Skeletal muscle cell (primary cell): Measurements from ENCODE around the gene SLAIN2.

Experiments
- DNase-seq: peaks from one replicate; pipeline ENCODE4 v3.0.0-alpha.2; 2010; ENCODE audit warnings: low read depth
- H3K4me3 ChIP-seq: 2 replicates; pipeline ENCODE4 v1.5.1; 2011; ENCODE audit warnings: low read depth, mild to moderate bottlenecking, control low read depth, low read length, moderate library complexity

The SLAIN2 gene

DNA sequence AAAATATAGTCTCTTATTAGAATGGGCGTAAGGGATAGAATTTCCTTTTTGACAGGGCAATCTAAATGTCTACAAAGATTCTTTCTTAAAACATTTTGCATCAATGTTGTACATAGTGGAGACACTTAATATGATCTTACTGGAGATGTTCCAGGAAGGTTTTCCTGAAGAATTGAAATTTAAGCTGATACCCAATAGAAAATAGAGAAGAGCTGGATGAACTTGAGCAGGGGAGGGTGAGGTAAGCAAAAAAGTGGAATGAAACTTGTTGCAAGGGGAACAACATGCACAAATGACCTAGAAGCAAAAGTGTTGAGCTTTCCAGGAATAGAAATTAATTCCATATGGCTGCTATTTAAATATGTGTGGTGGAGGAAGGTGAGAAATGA is 19.7 kb downstream of the SLAIN2 start:
- DNase-seq, result no peak
- H3K4me3 ChIP-seq, result no peak overlapping the region

DNA sequence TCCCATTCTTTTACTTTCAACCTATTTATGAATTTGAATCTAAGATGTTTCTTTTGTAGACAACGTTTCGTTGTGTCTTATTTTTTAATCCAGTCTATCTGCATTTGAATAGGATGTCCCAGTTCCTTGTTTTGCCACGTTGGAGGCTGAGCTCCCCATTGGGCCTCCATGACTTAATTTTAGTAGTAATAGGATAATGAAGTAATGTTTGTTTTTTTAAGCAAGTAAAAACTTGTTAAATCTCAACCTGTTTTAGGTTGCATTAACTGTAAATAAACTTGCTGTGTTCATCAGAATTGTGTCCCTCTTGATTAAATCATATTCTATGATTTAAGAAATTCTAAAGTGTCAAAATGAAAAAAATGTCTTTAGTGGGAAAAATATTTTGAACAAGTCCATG is 25.3 kb downstream of the SLAIN2 start:
- H3K4me3 ChIP-seq, result no peak overlapping the region
- no peak for DNase-seq

DNA sequence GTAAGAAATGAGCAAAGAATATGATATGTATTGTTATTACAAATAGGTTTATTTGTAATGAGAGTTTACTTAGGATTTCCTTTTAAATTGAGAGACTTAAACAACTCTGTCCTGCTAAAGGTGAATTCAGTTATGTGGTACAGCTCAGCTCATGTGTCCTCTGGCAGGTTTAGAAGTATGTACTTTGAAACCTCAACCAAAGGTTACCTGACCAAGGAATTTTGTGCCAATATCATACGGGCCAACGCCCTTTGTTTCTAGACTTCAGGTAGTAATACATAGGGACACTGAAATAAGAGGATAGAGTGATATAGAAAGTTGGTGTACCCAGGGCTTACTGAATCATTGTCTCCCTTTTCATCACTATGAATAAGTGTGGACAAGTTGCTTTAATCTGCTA is 25.7 kb downstream of the SLAIN2 start:
- no peak overlapping the region for H3K4me3 ChIP-seq
- no peak for DNase-seq

DNA sequence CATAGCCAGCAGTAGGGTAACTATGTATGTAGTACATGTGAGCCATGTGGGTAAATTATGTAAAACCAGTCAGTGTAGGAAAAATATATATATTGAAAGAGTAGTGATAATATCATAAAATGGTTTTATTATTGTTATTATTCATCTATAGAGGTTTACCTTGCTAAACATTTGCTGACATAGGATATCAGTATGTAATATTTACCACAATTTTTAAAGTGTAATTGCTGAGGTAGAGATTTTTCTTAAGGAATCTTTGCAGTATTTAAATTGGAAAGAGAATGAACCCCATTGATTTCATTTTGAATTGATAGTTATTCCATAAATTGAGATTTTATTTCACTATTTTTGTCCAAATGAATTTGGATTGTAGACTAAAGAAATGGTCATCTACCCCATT is 27.1 kb downstream of the SLAIN2 start:
- DNase-seq, result no peak
- no peak overlapping the region for H3K4me3 ChIP-seq

DNA sequence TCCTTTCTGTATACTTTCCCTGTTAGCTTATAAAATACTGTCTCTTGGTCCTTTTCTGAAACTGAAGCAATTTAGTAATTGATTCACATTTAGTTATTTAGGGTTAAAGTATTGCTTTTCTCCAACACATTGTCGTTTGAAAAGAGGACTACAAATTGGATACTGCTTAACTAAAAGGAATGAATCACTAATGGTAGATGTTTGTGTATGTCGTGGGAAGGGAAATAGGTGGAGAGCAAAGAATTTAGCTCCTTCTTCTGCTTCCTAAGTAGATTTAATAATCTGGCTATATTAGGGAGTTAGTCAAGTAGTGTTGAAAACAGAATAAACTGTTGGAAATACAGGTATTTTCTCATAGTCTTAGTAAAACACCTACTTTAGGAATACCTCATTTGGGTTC is 27.9 kb downstream of the SLAIN2 start:
- no peak for DNase-seq
- no peak overlapping the region for H3K4me3 ChIP-seq

DNA sequence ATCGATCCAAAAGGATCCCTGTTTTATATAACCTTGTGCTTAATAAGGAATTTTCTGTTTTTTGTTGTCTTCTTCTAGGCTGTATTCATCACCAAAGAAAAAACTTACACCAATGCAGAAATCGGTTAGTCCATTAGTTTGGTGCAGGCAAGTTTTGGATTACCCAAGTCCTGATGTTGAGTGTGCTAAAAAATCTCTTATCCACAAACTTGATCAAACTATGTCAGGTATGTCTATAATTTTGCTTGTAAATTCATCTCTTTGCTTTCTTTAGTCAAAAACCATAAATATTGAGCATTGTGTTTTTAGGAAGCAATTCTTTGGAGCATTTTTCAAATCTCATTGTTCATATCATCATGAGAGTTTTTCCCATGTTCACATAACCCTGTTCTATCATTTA is 28.4 kb downstream of the SLAIN2 start:
- DNase-seq, result no peak
- H3K4me3 ChIP-seq, result no peak overlapping the region

DNA sequence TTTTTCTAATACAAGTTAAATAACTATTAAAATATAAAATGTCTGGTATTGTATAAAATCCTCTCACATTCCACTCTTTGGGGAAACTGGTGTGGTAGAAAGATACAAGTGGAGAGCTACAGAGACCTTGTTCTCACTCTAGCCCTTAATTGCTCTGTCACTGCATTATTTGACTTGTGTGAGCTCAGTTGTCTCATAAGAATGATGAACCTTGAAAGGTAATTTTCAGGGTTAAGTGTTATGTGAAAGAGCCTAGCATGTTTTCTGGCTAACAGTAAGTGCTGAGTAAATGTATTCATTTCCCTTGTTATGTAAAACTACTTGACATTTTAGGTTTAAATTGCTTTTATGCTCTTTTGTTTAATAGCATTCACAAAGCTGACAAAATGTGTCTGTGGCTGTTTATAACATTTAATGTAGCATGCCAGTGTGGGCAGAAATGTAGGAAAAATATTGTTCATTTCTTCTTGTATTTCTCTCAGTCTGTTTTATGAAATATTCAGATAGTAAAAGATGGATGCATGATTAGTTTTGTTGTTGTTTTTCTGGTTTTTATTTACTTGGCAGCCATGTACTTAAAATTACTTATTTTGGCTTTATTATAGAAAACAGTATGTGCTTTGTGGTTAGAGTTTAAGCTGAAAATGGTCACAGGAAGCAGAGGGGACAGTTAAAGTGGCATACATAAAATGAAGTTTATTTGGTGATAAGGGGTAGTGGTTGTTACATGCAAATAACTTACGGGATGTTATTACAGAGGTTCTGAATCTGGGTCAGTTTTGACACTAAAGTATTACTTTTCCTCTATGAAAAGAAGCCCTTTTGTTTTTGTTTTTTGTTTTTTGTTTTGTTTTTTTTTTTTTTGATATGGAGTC is 29.2 kb downstream of the SLAIN2 start:
- H3K4me3 ChIP-seq, result no peak overlapping the region

DNA sequence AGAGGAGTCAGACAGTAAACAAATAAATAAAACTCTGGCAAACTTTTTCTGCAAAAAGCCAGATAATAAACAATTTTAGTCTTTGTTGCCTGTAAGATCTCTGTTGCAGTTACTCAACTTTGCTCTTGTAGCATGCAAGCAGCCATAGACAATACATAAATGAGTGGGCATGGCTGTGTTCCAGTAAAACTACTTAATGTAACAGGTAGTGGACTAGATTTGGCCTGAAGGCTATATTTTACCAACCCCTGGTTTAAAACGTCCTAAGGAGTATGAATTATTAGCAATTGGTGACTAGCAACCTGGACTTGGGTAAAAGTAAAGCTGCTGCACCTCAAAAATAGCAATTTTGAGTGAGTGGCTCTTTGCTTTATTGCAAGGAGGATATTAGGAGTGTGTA is 30.9 kb downstream of the SLAIN2 start:
- H3K4me3 ChIP-seq, result no peak overlapping the region
- no peak for DNase-seq

More for the DNA sequence above, 29.2 kb downstream of the SLAIN2 start:
- DNase-seq, result no peak

DNA sequence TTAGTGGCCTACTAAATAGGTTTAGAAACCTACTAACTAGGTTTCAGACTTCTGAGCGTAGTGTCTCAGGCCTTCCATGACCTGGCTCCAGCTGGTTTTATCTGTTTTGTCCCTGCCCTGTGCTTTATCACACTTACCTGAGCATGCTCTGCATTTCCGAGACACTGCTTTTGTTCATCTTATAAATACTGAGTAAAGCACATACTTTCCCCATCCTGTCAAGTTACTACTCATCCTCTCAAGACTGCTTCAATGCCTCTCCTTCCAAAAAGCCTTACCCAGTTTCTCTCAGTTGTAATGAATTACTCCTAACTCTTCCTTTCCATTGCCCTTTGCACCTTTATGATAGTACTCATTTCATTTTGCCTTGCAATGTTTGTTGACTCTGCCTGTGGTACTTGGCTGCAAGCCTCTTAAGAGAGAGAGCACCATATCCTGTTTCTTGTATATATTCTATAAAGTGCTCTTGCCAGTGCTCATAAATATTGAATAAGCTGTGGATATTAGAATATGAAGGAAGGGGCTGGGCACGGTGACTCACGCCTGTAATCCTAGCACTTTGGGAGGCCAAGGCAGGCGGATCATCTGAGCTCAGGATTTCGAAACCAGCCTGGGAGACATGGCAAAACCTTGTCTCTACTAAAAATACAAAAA is 34.4 kb downstream of the SLAIN2 start:
- peak; percentile 95 for DNase-seq
- no peak overlapping the region for H3K4me3 ChIP-seq

DNA sequence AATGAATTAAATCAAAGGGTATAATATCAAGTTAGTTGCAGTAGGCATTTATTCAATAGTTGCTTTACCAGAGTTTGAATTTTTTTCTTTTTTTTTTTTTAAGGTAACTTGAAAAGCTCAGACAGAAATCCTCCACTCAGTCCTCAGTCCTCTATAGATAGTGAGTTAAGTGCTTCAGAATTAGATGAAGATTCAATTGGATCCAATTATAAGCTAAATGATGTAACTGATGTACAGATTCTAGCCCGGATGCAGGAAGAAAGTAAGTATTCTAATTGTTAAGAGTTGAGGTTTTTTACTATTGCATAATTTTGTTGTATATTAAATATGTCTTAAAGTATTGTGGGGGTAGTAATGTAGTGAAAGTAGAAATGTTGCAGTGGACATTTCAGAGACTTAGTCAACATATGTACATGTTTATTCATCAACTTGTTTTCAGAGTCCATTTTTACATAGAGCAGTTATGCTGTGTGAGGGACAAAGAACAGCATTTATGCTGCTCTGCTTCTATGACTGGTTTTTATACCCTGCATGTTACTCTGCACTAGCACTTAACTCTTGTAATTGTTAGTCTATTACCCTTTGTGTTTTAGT is 38.4 kb downstream of the SLAIN2 start:
- H3K4me3 ChIP-seq, result no peak overlapping the region
- DNase-seq, result no peak

DNA sequence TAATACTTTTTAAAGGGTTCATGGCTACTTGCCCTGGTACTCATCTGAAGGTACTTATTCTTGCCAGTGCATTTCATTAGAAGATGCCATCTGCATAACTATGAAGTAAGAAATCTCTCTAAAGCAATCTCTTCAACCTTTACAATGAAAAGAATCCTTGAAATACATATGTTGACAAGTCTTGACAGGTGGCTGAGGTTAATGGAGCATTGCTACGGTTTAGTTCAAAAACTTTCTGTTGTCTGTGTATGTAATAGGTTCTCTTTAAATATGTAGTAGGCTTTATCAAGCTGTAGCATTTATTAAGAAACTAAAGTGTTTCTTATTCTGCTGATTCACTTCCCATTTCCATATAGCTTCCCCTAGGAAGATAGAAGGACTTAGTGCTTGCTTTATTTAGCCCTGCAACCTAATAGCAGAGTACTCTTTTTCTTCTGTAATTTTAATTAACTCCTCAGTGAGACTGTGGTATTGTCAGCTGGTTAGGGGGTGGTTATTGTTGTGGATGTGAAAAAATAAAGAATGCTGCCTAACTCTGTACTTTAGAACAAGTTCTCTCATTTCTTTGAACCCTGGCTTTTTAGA is 39.3 kb downstream of the SLAIN2 start:
- no peak overlapping the region for H3K4me3 ChIP-seq
- no peak for DNase-seq

DNA sequence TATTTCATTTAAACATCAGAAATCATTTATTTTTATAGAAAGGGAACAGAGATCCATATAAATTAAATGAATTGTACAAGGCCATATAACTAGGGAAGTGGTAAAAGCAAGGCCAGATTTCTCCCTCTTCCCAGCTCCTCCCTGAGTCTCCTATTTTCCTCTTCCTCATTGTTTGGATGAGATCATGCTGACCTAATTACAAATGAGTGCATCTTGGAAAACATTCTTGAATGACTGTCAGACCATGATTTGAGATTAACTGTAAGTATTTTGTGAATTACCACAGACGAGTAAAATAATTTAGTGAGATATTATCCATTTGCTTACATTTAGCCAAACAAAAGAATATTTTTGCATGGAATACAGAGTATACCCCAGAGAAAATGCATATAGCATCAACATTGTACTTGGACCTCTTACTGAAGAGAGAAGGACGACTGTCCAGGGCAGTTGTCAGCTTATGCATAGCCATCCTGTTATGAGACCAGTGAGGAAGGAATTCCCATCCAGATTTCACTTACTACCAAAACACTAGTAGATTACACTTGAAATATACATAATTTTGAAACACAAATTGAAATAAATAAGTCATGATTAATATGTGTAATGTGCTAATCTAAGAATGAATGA is 47.3 kb downstream of the SLAIN2 start:
- no peak overlapping the region for H3K4me3 ChIP-seq
- DNase-seq, result no peak

DNA sequence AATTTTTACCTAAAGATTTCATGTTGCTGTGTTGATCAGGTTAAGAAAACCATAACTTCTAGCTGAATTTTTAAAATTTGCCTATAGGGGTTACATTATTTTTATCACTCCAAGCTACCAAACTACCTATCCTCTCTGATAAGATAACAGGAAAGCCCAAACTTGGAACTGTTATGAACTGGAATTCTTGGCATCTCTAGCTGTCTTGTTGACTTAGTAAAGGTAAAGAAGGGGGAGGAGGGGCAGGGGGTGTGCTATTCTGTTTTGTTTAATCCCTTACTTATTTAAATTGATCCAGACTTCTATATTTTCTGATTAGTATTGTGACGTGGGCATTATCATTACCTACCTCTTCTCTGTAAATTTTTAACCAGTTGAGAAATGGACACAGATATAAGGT is 54.7 kb downstream of the SLAIN2 start:
- DNase-seq, result no peak
- H3K4me3 ChIP-seq, result no peak overlapping the region

DNA sequence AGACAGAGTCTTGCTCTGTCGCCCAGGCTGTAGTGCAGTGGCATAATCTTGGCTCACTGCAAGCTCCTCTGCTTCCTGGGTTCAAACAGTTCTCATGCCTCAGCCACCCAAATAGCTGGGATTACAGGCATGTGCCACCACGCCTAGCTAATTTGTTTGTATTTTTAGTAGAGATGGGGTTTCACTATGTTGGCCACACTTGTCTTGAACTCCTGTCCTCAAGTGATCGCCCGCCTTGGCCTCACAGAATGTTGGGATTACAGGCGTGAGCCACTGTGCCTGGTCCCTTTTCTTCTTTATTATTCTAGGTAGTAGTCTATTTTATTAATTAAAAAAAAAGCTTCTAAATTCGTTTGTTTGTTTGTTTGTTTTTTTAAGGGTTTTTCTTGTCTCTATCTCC is 59.1 kb downstream of the SLAIN2 start:
- DNase-seq, result no peak
- H3K4me3 ChIP-seq, result no peak overlapping the region

DNA sequence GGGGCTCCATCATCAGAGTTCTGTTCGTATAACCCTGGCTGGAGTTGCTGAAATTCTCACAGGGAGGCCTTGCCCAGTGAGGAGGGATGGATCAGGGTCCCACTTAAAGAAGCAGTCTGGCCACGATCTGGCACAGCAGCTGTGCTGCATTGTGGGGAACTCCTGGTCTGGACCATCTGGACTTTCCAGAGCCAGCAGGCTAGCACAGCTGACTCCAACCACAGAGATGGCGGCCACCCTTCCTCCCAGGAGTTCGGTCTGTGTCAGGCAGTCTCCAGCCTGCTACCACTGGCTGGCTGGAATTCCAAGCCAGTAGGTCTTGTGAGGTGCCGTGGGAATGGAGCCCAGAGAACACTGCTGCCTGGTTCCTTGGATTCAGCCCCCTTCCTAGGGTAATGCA is 62.0 kb downstream of the SLAIN2 start:
- DNase-seq, result no peak
- H3K4me3 ChIP-seq, result no peak overlapping the region

DNA sequence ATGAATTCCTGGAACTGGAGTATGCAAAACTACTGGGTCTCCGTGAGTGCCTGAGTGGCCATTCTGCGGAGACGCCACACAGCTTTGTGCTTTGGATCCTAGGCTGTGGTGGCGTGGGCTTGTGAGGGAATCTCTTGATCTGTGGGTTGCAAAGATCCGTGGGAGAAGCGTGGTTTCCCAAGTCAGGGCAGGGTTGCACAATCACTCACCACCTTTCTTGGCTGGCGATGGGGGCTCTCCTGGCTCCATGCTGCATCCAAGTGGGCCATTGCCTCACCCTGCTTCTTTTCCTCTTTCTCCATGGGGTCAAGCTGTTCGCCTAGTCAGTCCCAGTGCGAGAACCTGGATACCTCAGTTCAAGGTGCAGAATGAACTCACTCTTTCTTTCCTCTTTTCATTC is 62.5 kb downstream of the SLAIN2 start:
- H3K4me3 ChIP-seq, result no peak overlapping the region
- DNase-seq, result no peak

DNA sequence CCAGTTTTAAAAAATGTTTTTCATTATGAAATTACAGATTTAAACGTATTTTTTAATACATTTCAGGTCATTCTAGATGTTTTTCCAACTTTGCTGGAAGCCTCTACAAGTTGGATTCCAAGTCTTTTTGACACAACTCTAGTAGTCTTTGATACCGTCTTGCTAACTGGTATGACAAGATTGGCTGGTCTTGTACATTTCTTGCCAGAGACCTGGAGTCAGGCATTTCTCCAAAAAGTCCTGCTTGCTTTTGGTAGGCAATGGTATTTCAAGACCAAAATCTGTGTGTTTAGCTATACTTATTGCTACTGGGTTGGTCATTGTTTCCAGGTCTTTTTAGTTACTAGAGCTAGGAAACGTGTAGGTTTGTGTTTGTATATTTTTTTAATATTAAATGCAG is 64.6 kb downstream of the SLAIN2 start:
- no peak for DNase-seq
- H3K4me3 ChIP-seq, result no peak overlapping the region

DNA sequence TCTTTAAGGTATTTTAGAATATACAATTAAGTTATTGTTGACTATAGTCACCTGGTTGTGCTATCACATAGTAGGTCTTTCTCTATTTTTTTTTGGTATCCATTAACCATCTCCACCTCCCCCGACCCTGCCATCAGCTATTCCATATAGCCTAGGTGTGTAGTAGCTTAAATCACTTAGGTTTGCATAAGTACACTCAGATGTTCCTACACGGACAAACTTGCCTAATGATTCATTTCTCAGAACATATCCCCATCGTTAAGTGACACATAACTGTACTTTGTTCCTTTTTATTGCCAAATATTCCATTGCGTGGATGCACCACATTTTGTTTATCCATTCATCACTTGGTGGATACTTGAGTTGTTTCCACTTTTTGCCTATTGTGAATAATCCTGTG is 67.9 kb downstream of the SLAIN2 start:
- H3K4me3 ChIP-seq, result no peak overlapping the region
- DNase-seq, result no peak

DNA sequence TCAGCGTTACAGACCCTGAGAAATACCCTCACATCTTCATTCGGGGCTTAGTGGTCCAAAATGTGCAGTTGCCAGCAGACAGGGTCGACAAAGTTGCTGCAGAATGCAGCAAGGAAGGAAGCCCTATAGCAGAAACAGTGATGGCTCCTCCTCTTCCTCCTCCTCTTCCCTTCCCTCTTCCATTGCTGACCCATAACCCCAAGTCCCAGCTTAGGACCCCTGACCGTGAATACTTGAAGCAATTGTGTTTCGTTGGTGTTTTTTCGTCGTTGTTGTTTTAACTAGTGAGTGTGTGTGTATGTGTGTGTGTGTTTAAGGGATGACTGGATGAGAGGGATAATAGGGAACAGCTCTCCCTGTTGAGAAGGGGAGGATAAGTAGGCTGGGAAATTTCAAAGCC is 69.5 kb downstream of the SLAIN2 start:
- no peak for DNase-seq
- no peak overlapping the region for H3K4me3 ChIP-seq

DNA sequence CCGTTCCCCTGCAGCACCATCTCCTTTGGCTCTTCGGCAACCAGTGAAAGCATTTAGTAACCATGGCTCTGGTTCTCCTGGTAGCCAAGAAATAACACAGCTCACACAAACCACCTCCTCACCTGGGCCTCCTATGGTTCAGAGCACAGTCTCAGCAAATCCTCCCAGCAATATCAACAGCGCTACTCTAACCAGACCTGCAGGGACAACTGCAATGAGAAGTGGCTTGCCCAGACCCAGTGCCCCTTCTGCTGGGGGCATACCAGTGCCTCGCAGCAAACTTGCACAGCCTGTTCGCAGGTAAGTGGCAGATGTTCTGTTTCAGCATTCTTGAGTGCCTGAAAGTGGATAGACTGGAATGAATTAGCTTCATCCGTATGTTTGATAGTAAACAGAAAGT is 78.8 kb downstream of the SLAIN2 start:
- no peak for DNase-seq
- no peak overlapping the region for H3K4me3 ChIP-seq
